Measurements from ENCODE around the gene CLDN24.

Gene CLDN24

DNA sequence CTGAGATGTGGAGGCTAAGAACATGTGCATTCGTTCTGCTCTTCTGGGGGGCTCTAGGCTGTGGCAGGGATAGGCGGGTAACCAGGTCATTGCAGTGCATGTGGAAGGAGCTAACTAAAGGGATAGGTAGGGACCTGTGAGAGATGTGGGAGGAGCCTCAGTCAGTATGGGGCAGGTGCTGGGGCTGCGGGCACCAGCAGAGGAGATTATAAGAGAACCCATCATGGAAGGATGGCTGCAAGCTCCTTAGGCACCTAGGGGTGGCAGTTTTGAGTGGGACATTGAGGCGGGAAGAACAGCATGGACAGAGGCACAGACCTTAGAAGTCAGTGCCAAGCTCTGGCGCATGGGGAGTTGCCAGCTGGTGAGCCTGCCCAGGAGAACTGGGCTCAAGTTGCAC, 9.4 kb downstream of the CLDN24 start:
- Histone ChIP-seq H3K9me3 (ENCODE audit: control insufficient read depth, low read length) (no peaks in the 10 kb centered on the region), H3K4me3 (ENCODE audit: insufficient read depth, low read depth, low read length, poor library complexity, severe bottlenecking) (no peak overlapping the region), H3K27ac (ENCODE audit: insufficient read depth, low read length, poor library complexity, severe bottlenecking) (no peak overlapping the region), H3K4me1 (ENCODE audit: control insufficient read depth, insufficient read depth, low read length, poor library complexity, severe bottlenecking) (no peaks in the 10 kb centered on the region), H3K36me3 (ENCODE audit: control insufficient read depth, insufficient read depth, low read length) (no peaks in the 10 kb centered on the region), H3K27me3 (replicated peaks; ENCODE audit: control insufficient read depth, insufficient read depth, low read length, poor library complexity, severe bottlenecking) (no peaks in the 10 kb centered on the region)
- DNase-seq = no peak

DNA sequence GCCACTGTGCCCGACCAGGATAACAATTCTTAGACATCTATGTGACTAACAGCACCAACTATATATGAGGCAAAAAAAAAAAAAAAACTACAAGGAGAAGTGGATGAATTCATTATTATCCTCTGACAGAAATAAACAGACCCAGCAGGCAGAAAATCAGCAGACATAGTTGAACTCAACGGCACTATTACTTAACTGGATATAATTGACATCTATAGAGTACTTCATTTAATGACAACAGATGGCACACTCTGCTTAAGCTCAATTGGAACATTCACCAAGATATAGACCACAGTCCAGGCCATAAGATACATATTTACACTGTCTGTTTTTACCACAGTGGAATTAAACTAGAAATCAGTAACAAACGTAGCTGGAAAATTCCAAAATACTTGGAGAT, 15.4 kb downstream of the CLDN24 start:
- no peaks in the 10 kb centered on the region for H3K36me3 ChIP-seq (ENCODE audit: control insufficient read depth, insufficient read depth, low read length)
- no peaks in the 10 kb centered on the region for H3K4me1 ChIP-seq (ENCODE audit: control insufficient read depth, insufficient read depth, low read length, poor library complexity, severe bottlenecking)
- H3K9me3 ChIP-seq (ENCODE audit: control insufficient read depth, low read length) = no peaks in the 10 kb centered on the region
- H3K27me3 ChIP-seq (replicated peaks; ENCODE audit: control insufficient read depth, insufficient read depth, low read length, poor library complexity, severe bottlenecking) = no peaks in the 10 kb centered on the region
- H3K27ac ChIP-seq (ENCODE audit: insufficient read depth, low read length, poor library complexity, severe bottlenecking) = no peak overlapping the region
- DNase-seq = no peak
- no peak overlapping the region for H3K4me3 ChIP-seq (ENCODE audit: insufficient read depth, low read depth, low read length, poor library complexity, severe bottlenecking)

DNA sequence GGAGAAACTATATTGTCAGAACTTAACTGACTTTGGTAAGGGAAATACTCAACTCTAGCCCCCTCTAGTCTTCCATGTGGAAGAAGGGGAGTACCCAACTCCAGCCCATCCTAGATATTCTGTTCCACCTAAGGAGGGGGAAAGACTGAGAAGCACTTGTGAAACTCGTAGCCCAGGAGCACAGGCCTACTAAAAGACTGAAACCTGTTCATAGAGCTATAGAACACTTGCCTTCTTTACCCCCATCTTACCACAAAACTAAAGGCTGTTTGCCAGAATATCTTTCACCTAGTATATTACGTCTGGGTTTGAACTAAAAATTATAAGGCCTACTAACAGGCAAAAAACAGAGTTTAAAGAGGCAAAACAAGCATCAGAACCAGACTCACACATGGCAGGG, 17.7 kb downstream of the CLDN24 start:
- DNase-seq = no peak
- H3K4me1 ChIP-seq (ENCODE audit: control insufficient read depth, insufficient read depth, low read length, poor library complexity, severe bottlenecking) = no peaks in the 10 kb centered on the region
- no peak overlapping the region for H3K4me3 ChIP-seq (ENCODE audit: insufficient read depth, low read depth, low read length, poor library complexity, severe bottlenecking)
- H3K27ac ChIP-seq (ENCODE audit: insufficient read depth, low read length, poor library complexity, severe bottlenecking) = no peak overlapping the region
- no peaks in the 10 kb centered on the region for H3K27me3 ChIP-seq (replicated peaks; ENCODE audit: control insufficient read depth, insufficient read depth, low read length, poor library complexity, severe bottlenecking)
- no peaks in the 10 kb centered on the region for H3K36me3 ChIP-seq (ENCODE audit: control insufficient read depth, insufficient read depth, low read length)
- no peaks in the 10 kb centered on the region for H3K9me3 ChIP-seq (ENCODE audit: control insufficient read depth, low read length)

DNA sequence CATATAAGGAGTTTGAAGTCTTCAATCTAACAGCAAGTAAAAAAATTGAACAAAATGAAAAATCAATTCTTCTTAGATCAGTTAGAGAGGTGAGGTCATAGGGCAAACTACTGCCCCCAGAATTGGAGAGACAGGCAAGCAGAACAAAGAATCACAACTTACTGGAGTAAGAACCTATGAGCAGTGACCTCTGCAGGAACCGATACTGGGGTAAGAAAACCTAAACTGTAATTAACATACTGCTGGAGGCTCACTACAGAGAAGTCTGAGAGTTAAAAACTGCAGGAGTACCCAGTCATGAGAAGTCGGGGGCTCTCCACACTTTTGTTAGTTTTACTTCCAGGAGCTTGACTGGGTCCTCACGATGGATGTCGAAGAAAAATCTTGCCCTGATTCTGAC, 18.2 kb downstream of the CLDN24 start:
- Histone ChIP-seq H3K4me3 (ENCODE audit: insufficient read depth, low read depth, low read length, poor library complexity, severe bottlenecking) (no peak overlapping the region), H3K9me3 (ENCODE audit: control insufficient read depth, low read length) (no peaks in the 10 kb centered on the region)

DNA sequence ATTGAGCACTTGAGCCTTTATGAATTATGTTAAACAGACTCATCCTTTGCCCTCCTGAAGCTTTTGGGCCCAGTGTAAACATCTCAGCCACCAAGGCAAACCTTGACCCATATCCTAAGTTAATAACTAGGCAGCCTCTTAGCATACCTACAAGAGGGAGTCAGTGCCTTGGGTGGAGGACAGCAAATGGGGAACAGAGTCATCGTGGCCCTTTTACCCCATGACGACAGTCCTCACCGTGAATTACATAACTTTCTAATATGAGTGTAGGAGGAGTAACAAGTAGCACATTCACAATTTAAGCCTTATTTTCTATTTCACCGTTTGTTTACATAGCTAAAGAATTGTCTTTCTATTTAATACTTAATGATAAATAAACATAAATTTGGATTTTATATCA, 18.9 kb downstream of the CLDN24 start:
- Histone ChIP-seq H3K9me3 (ENCODE audit: control insufficient read depth, low read length) (no peaks in the 10 kb centered on the region), H3K27ac (ENCODE audit: insufficient read depth, low read length, poor library complexity, severe bottlenecking) (no peak overlapping the region), H3K36me3 (ENCODE audit: control insufficient read depth, insufficient read depth, low read length) (no peaks in the 10 kb centered on the region), H3K4me3 (ENCODE audit: insufficient read depth, low read depth, low read length, poor library complexity, severe bottlenecking) (no peak overlapping the region), H3K27me3 (replicated peaks; ENCODE audit: control insufficient read depth, insufficient read depth, low read length, poor library complexity, severe bottlenecking) (no peaks in the 10 kb centered on the region), H3K4me1 (ENCODE audit: control insufficient read depth, insufficient read depth, low read length, poor library complexity, severe bottlenecking) (no peaks in the 10 kb centered on the region)
- DNase-seq = no peak

More for the DNA sequence above, 18.2 kb downstream of the CLDN24 start:
- Histone ChIP-seq H3K36me3 (ENCODE audit: control insufficient read depth, insufficient read depth, low read length) (no peaks in the 10 kb centered on the region), H3K4me1 (ENCODE audit: control insufficient read depth, insufficient read depth, low read length, poor library complexity, severe bottlenecking) (no peaks in the 10 kb centered on the region), H3K27ac (ENCODE audit: insufficient read depth, low read length, poor library complexity, severe bottlenecking) (no peak overlapping the region), H3K27me3 (replicated peaks; ENCODE audit: control insufficient read depth, insufficient read depth, low read length, poor library complexity, severe bottlenecking) (no peaks in the 10 kb centered on the region)
- no peak for DNase-seq

DNA sequence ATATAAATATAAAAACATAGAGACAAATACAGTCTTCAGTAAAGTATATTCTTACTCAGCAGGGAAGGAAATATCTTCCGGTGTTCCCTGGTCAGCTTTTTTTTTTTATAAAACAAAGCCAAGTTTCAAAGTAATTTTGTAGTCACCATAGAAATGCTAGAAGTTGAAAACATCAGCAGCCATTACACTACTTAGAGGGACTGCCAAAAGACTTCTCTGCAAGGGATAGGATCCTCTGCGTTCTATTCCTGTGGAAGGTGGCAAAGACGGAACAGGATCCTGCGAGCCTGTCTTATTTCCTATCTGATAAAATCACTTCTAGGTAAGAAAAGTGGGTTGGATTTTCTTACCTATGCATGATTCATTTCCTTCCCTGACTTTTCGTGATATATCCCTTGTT, 21.6 kb downstream of the CLDN24 start:
- Histone ChIP-seq H3K4me3 (ENCODE audit: insufficient read depth, low read depth, low read length, poor library complexity, severe bottlenecking) (no peak overlapping the region), H3K27me3 (replicated peaks; ENCODE audit: control insufficient read depth, insufficient read depth, low read length, poor library complexity, severe bottlenecking) (no peaks in the 10 kb centered on the region), H3K27ac (ENCODE audit: insufficient read depth, low read length, poor library complexity, severe bottlenecking) (no peak overlapping the region), H3K4me1 (ENCODE audit: control insufficient read depth, insufficient read depth, low read length, poor library complexity, severe bottlenecking) (no peaks in the 10 kb centered on the region), H3K9me3 (ENCODE audit: control insufficient read depth, low read length) (no peaks in the 10 kb centered on the region), H3K36me3 (ENCODE audit: control insufficient read depth, insufficient read depth, low read length) (no peaks in the 10 kb centered on the region)
- no peak for DNase-seq

DNA sequence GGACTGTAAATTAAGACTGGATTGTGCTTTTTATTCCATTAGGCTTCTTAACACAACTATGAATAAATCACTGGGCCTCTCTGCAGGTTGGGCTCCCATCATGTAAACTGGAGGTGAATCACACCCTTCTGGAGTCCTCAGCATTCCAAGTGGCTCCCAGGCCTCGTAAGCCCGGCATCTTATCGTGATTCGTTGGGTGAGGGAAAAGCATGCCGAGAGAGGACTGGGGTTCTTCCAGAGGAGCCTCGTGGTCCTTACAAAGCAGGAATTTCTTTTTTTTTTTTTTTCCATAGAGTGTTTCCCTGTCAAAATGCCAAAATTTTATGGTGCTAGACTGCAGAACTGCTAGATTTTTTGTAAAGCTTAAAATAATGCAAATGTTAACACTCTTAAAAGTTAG, 22.2 kb downstream of the CLDN24 start:
- H3K9me3 ChIP-seq (ENCODE audit: control insufficient read depth, low read length) = no peaks in the 10 kb centered on the region
- H3K27me3 ChIP-seq (replicated peaks; ENCODE audit: control insufficient read depth, insufficient read depth, low read length, poor library complexity, severe bottlenecking) = no peaks in the 10 kb centered on the region
- no peaks in the 10 kb centered on the region for H3K36me3 ChIP-seq (ENCODE audit: control insufficient read depth, insufficient read depth, low read length)
- no peak overlapping the region for H3K4me3 ChIP-seq (ENCODE audit: insufficient read depth, low read depth, low read length, poor library complexity, severe bottlenecking)
- H3K27ac ChIP-seq (ENCODE audit: insufficient read depth, low read length, poor library complexity, severe bottlenecking) = no peak overlapping the region
- H3K4me1 ChIP-seq (ENCODE audit: control insufficient read depth, insufficient read depth, low read length, poor library complexity, severe bottlenecking) = no peaks in the 10 kb centered on the region
- DNase-seq = no peak

DNA sequence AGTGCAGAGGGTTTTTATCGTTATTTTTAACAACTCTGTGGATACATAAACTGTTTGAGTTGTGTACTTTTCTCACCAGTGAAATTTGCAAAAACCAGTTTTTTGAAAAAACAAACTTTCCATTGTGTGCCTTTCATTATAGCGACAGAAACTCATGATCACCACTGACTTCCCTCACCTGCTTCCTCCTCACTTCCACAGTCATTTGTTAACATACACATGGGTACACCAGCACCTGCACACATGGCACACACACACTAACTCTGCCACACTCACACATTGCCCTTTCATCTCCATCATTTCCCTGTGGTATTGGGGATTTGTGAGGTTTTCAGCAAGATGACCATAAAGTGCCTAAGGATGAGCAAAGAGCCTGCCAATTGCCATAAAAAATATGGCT, 22.8 kb downstream of the CLDN24 start:
- Histone ChIP-seq H3K27me3 (replicated peaks; ENCODE audit: control insufficient read depth, insufficient read depth, low read length, poor library complexity, severe bottlenecking) (no peaks in the 10 kb centered on the region), H3K4me1 (ENCODE audit: control insufficient read depth, insufficient read depth, low read length, poor library complexity, severe bottlenecking) (no peaks in the 10 kb centered on the region), H3K36me3 (ENCODE audit: control insufficient read depth, insufficient read depth, low read length) (no peaks in the 10 kb centered on the region), H3K27ac (ENCODE audit: insufficient read depth, low read length, poor library complexity, severe bottlenecking) (no peak overlapping the region), H3K9me3 (ENCODE audit: control insufficient read depth, low read length) (no peaks in the 10 kb centered on the region), H3K4me3 (ENCODE audit: insufficient read depth, low read depth, low read length, poor library complexity, severe bottlenecking) (no peak overlapping the region)
- no peak for DNase-seq

DNA sequence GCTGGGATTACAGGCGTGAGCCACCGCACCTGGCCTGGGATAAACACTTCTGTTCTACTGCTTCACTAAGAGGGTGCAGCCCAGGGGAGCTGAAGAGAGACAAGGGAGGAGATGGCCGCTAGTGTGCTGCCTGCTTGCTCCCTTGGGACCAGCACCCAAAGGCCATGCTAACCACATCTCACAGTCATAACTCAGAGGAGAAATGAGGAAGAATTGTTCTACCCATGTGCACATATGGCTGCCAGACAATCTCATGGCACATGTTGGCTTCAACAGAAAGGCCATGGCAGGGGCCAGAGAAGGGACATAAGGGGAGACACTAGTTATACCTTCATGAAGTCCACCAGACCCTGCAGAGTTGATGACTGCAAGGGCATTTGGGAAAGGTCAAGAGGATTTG, 24.6 kb downstream of the CLDN24 start:
- Histone ChIP-seq H3K9me3 (ENCODE audit: control insufficient read depth, low read length) (no peaks in the 10 kb centered on the region), H3K27me3 (replicated peaks; ENCODE audit: control insufficient read depth, insufficient read depth, low read length, poor library complexity, severe bottlenecking) (no peaks in the 10 kb centered on the region), H3K36me3 (ENCODE audit: control insufficient read depth, insufficient read depth, low read length) (no peaks in the 10 kb centered on the region), H3K4me1 (ENCODE audit: control insufficient read depth, insufficient read depth, low read length, poor library complexity, severe bottlenecking) (no peaks in the 10 kb centered on the region), H3K27ac (ENCODE audit: insufficient read depth, low read length, poor library complexity, severe bottlenecking) (no peak overlapping the region), H3K4me3 (ENCODE audit: insufficient read depth, low read depth, low read length, poor library complexity, severe bottlenecking) (no peak overlapping the region)
- DNase-seq = no peak

DNA sequence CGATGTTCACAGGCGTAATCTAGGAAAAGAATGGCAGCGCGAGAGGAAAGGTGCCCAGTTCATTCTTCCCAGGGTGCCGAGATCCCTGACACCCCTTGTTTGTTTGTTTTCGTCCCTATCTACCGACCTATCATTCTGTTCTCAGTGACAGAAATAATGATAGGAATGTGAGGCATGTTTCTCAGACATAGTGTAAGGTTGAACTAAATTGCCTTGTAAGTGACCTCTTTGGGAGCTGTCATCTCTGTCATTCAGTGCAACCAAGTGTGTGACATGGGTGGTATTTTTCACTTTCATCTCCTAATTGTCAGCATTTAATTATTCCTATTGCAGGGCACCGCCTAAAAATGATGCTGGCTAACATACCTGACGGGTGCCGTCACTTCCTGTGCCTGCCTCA, 26.5 kb downstream of the CLDN24 start:
- H3K4me3 ChIP-seq (ENCODE audit: insufficient read depth, low read depth, low read length, poor library complexity, severe bottlenecking) = no peak overlapping the region
- H3K27ac ChIP-seq (ENCODE audit: insufficient read depth, low read length, poor library complexity, severe bottlenecking) = no peak overlapping the region
- DNase-seq = no peak

DNA sequence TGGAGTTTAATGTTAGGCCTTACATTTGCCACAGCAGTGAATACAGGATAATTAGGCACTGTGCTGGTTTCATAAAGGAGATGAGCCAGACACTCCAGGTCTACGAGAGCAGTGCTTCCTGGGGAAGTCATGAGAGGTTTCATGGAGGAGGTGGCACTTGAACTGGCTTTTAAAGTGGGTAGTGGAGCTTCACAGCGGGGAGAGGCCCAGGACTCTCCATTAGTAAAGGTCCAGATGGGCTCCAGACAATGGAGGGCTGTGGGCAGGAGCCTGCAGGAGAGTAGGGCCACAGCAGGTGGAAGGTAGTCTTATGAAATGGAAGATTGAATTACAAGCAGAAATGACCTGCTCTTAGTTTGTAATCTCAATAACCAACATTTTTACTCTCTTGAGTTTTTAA, 31.2 kb downstream of the CLDN24 start:
- Histone ChIP-seq H3K27me3 (replicated peaks; ENCODE audit: control insufficient read depth, insufficient read depth, low read length, poor library complexity, severe bottlenecking) (no peaks in the 10 kb centered on the region), H3K4me3 (ENCODE audit: insufficient read depth, low read depth, low read length, poor library complexity, severe bottlenecking) (no peak overlapping the region), H3K36me3 (ENCODE audit: control insufficient read depth, insufficient read depth, low read length) (no peaks in the 10 kb centered on the region), H3K9me3 (ENCODE audit: control insufficient read depth, low read length) (no peaks in the 10 kb centered on the region), H3K4me1 (ENCODE audit: control insufficient read depth, insufficient read depth, low read length, poor library complexity, severe bottlenecking) (no peaks in the 10 kb centered on the region), H3K27ac (ENCODE audit: insufficient read depth, low read length, poor library complexity, severe bottlenecking) (no peak overlapping the region)
- no peak for DNase-seq

More for the DNA sequence above, 26.5 kb downstream of the CLDN24 start:
- H3K4me1 ChIP-seq (ENCODE audit: control insufficient read depth, insufficient read depth, low read length, poor library complexity, severe bottlenecking) = no peaks in the 10 kb centered on the region
- H3K9me3 ChIP-seq (ENCODE audit: control insufficient read depth, low read length) = no peaks in the 10 kb centered on the region
- H3K36me3 ChIP-seq (ENCODE audit: control insufficient read depth, insufficient read depth, low read length) = no peaks in the 10 kb centered on the region
- H3K27me3 ChIP-seq (replicated peaks; ENCODE audit: control insufficient read depth, insufficient read depth, low read length, poor library complexity, severe bottlenecking) = no peaks in the 10 kb centered on the region

All from effector memory CD4-positive, alpha-beta T cell (primary cell).